NCI-H526 (cell line): Measurements from ENCODE around the gene ARHGAP28.
"Not testable (repeated sequence)": the region's sequence is repeated elsewhere in the genome, so short reads cannot be mapped to it uniquely, and the experiment has no call there.

Experiments used
- DNase-seq, 2 experiments: peaks; one replicate each; lab custom pipeline; 2025; lab: John Stamatoyannopoulos, UW

ARHGAP28 gene

DNA sequence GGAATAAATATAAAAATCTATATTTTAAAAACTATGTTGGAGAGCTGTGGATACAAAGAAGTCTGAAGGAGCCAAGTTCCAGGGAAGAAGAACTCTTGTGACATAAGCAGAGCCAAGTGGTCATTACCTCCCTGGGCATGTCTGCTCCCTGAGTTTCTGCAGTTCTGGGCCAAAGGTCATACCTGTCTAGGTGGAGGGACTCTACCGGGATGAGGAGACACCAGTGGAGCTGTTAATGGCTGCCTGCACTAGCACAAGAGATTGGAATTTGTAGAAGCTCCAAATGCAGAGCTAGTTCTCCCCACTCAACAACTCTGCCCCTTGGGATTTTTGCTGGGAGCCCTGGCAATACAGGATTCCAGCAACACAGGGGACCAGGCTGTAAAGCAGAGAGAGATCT is 89.8 kb downstream of the ARHGAP28 start:
- no peak for DNase-seq

DNA sequence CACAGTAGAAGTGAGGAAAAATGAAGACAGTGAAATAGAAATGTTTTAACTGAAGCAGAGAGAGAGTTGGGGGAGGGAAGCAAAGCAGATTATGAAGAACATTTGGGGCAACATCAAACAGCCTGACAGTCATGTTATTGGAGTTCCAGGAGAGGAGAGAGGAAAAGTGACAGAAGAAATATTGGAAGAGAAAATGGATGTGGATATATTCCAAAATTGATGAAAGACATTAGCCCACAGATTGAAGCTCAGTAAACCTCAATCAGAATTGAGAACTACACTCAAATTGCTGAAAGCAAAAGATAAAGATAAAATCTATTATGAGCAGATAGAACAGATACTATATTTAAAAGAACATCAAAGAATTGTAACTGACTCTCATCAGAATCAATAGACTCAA is 90.8 kb downstream of the ARHGAP28 start:
- no peak for DNase-seq

DNA sequence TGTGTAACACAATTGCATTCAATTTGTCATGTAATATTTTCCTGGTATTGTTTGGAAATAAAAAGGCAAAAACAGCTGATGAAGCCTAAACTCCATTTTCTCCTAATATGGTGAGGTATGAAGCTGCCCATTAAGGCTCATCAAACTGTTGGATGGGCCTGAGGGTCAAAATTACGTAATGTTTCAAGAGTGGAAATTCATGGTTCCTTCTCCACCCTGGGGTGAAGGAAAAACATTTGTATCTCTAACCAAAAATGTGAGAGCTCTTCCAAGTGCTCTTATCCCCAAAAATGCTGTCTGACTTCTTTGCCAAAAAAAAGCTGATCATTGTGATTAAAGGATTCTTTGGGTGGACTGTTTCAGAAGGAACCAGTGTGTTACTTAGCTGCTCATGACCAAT is 91.8 kb downstream of the ARHGAP28 start:
- DNase-seq, result no peak

DNA sequence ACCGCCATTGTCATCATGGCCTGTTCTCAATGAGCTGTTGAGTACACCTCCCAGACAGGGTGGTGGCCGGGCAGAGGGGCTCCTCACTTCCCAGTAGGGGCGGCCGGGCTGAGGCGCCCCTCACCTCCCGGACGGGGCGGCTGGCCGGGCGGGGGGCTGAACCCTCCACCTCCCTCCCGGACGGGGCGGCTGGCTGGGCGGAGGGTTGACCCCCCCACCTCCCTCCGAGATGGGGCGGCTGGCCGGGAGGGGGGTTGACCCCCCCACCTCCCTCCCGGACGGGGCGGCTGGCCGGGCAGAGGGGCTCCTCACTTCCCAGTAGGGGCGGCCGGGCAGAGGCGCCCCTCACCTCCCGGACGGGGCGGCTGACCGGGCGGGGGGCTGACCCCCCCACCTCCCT is 97.6 kb downstream of the ARHGAP28 start:
- DNase-seq, result not testable (repeated sequence)

DNA sequence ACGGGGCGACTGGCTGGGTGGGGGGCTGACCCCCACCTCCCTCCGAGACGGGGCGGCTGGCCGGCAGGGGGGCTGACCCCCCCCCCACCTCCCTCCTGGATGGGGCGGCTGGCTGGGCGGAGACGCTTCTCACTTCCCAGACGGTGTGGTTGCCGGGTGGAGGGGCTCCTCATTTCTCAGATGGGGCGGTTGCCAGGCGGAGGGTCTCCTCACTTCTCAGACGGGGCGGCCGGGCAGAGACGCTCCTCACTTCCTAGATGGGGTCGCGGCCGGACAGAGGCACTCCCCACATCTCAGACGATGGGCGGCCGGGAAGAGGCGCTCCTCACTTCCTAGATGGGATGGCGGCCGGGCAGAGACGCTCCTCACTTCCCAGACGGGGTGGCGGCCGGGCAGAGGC is 98.0 kb downstream of the ARHGAP28 start:
- not testable (repeated sequence) for DNase-seq

DNA sequence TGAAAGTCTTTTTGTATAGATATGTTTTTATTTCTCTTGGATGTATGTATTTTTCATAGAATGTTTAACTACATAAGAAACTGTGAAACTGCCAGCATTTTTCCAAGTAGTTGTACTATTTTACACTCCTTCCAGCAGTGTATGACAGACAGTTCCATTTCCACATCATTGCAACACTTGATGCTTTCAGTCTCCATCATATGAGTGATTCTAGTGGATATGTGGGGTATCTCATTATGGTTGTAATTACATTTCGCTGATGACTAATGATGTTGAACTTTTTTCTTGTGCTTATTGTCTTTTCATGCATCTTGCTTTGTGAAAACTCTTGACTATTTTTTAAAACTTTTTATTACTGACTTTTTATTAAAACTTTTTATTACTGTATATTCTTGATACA is 101.4 kb downstream of the ARHGAP28 start:
- no peak for DNase-seq

DNA sequence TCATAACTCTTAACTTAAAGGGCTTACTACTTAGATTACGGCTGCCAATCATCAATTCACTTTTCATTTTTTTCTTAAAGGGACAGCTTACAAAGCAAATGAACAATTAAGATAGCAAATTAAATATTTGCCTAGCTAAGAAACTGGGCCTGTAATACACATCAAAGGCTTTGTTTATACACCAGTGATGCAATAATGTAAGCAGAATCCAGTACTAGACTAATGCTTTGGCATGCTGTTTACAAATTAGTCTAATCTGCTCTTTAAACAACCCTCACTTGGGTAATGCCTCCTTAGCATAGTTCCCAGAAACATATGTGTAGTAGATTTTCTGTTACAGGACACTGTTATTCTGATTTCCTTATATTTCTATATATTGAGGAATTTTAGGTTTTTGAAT is 105.8 kb downstream of the ARHGAP28 start:
- no peak for DNase-seq

DNA sequence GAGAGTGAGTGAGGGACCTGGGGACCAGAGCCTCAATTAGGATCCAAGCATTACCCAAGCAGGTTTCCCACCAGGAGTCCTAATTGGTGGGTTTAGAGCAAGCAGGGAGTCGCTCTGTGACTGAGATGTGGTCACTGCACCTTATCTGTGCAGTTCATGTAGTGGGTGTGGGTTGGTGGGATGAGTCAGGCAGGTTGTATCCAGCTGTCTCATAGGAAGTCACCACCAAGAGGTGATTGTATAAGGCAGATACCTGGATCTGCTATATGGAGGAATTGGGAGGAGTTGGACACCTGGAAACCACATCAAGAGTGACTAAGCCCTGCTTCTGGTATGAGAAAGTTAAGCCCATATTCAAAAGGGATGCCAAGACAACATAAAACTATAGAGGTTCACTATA is 106.8 kb downstream of the ARHGAP28 start:
- DNase-seq, result no peak

DNA sequence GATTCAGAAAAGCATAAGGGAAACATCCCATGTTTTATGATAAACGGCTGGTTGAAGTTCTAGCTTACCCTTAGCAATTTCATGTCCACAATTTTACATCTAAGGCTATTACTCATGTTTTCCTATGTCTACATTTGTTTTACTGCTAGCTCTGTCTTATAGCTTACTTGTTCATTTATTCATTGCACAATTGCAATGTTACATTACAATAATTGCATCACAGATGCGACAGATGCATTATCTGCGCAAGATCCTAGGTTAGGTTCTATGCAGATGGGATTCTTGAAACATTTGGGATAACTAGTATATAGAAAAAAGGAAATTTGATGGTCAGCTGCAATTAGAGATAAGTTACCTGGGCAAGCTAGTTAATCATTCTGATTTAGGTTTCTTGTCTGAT is 108.4 kb downstream of the ARHGAP28 start:
- no peak for DNase-seq

DNA sequence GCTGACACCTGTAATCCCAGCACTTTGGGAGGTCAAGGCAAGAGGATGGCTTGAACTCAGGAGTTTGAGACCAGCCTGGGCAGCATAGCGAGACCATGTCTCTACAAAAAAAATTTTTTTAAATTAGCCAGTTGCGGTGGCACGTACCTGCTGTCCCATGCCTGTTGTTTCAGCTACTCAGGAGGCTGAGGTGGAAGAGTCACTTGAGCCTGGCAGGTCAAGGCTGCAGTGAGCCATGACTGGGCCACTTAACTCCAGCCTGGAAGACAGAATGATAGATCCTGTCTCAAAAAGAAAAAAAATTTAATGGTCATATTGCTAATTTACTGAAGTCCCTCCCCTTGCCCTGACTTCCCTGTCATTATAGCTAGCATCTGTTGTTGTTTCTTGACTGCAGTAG is 112.6 kb downstream of the ARHGAP28 start:
- no peak for DNase-seq

DNA sequence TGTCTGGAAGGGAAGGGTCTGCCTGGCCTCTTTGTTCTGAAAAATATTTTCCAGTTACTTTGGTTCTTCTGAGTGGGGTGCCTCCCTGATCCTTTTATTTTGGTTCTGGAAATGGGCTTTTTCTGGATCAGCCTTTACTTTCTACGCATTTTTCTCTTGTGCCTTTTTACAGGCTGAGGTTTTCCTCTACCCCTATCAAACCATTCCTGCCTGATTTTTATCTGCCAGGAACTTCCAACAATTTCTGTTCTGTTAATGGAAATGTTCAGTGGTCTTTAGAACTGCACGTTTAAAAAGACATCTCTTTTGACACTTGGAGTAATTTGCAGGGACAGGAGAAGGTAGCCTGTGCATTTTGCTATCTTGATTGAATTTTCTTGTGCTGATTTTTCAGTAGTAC is 113.8 kb downstream of the ARHGAP28 start:
- DNase-seq, result no peak

DNA sequence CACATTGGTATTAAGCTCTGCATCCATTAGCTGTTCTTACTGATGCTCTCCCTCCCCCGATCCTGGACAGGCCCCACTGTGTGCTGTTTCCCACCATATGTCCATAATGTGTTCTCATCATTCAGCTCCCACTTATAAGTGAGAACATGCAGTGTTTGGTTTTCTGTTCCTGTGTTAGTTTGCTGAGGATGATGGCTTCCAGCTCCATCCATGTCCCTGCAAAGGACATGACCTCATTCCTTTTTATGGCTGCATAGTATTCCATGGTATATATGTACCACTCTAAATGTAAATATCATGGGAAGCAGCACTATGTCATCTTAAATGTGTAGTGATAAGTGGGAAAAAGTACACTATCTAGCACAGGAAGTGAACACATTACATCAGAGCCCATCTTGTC is 116.0 kb downstream of the ARHGAP28 start:
- DNase-seq, result not testable (repeated sequence)

DNA sequence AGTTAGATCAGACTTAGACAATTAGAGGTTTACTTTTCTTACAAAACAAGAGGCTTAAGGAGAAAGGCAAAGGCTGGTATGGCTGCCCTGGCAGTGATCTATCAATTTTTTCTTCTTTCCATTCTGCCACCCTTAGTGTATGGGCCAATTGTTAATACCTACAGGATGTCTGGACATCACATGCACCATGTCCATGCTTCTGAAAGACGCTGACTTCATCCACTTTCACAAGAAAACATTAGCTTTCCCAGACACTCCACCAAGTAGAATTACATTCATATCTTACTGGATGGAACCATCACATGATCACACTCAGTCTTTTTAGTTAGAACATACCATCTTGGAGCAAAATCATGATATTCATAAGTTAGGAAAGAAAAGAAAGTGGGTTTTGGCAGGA is 120.9 kb downstream of the ARHGAP28 start:
- DNase-seq, result no peak

DNA sequence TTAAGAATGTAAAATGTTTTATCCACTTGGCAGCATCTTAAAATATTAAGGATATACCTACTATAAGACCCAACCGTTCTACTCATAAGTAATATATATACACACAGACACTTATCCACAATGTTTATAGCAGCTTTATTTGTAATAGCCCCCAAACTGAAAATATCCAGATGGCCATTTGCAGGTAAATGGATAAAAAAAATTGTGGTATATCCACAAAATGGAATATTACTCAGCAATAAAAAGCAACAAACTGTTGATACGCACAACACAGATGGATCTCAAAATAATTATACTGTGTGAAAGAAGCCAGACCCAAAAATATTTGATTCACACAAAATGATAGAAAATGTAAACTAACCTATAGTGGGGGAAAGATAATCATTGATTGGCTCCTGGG is 122.0 kb downstream of the ARHGAP28 start:
- DNase-seq, result no peak

DNA sequence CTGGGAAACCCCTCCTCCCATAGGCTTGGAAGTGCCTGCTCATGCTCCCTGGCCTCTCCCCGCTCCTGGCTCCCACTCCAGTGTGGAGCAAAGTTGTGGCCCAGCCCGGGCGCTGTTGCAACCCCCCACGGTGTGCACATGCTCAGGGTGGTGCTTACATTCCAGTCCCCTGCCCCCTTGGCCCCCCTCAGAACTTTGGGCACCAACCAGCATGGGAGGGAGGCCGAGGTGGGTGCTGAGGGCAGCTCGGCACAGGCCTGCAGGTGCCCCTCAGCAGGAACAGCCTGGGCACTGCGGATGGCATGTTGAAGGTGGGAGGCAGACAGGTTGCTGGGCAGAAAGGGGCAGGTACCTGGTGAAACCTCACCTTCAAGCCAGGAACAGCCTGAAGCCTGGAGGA is 125.3 kb downstream of the ARHGAP28 start:
- no peak for DNase-seq

DNA sequence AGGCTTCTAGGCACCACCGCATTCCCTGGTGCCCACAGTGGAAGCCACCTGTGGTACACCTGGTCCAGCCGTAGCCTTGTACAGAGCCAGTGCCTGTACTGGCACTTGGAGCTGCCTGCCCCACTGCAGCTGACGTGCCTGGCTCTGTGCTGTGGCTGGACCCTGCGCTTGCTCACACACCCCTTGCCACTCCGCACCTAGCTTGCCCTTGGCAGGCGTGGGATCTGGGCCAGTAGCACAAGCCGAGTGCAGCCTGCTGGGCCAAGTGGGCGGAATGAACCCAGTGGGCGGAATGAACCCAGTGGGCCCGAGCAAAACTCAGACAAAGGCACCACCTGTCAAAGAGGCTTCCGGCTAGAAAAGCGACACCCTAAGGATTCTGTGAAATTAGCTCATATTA is 126.3 kb downstream of the ARHGAP28 start:
- DNase-seq, result no peak

DNA sequence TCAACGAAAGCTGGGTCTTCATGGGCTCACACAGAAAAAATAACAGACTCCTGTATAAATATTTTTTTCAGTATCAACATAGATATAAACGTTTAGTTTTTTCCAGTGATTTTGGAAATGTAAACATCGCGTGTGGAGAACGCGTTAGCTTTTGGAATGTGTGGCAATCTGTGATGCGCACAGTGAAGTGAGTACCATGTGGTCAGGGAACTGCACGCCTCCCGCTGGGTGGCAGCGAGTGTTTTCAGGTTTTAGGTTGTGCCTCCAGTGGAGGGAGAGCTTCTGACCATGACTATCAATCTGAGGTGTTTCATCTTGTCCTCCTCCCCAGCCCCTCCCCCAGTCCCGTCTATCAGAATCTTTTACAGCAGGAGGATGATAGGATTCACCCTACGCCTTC is 127.8 kb downstream of the ARHGAP28 start:
- DNase-seq, result no peak

DNA sequence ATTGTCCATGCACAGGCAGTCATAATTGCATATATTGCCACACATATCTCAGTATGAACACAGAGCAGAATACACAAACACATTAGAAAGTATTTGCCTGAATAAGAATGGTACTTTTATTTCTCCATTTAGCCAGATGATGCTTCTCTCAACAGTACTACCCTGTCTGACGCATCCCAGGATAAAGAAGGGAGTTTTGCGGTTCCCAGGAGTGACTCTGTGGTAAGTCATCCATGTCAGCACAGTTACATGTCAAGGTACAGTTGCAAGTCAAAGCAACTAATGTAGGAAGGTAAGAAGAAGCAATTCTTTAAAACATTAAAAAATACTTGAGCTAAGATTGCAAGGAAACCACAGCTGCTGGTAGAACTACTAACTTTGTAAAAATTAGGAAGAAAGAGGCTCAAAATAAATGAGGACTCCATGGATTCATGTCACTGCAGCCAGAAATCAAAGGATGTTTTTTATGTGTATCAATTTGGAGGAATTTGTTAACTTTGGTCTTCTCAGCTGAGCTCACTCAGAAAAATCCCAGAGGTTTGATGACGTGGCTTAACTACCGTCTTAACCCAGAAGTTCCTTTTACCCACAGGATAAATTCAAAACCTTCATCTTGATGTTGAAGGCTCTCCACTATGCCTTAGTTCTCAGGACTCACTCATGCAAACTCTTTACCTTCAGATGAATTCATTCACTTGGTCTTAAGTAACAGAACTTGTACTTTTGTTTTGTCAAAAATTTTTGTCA is 130.3 kb downstream of the ARHGAP28 start:
- no peak for DNase-seq

DNA sequence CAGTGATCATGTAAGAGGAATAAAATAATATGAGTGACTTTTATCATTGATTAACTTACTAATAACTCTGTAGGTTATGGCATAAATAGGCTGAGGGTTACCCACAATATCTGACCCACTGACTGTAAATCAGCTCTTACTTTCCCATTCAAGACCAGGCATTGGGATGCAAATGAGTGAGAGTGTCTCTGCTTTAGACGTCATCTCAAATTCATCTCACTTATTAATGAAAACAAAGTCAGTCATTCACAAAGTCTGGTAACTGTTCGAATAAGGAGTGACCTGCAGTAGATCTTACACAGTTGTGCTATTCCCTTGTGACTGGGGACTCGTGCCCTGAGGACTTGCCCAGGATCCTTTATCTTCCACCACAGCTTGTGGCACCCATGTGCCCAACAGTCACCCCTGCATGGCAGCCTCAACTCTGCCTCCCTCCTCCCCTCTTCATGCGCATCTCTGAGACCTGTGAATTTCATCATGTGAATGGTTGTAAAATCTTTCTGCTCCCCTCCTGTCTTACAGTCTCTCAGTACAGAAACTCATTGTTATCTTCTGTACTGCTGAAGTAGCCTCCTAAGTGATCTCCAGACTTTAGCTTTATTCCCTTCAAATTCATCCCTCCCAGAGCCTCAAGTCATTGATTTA is 131.4 kb downstream of the ARHGAP28 start:
- DNase-seq, result no peak

DNA sequence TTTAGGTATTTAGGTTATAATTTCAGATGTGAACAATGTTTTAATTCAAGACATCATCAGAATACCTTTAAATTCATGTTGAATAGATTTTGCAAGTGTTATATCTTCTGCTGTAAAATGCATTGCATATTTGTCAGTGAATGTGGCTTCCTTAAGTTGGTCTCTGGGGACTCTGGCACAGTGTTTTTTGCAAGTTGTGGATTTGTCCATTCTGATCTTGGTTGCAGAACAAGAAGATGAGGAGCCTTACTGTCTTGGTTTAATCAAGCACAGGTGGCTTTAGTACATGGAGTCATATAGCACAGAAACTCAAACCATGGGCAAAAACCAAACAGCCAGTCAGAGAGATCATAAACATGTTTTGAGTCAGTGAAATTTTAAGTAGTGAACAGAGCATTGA is 135.7 kb downstream of the ARHGAP28 start:
- DNase-seq, result no peak

DNA sequence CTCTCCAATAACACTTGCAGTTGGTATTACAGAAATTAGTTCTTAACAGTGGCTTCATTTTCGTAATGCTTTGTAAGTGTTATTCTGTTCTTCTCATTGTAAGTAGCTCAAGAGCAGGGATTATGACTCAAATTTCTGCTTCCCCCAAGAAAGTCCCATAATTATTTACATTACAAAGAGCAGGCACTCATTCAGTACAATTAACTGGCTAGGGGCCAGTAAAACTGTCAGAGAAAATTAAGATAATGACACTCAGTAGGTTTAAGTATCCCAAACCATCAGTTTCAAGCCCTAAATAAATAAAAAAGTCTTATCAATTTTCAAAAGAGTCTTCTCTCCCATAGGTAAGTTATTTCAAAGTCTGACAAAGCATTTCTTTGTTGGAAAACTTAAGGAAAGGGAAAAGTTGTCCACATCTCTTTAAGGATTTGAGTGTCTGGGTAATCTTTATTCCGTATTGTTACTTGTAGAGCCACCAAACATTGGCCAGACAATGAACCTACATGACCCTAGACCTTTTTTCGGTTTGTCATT is 137.1 kb downstream of the ARHGAP28 start:
- no peak for DNase-seq

DNA sequence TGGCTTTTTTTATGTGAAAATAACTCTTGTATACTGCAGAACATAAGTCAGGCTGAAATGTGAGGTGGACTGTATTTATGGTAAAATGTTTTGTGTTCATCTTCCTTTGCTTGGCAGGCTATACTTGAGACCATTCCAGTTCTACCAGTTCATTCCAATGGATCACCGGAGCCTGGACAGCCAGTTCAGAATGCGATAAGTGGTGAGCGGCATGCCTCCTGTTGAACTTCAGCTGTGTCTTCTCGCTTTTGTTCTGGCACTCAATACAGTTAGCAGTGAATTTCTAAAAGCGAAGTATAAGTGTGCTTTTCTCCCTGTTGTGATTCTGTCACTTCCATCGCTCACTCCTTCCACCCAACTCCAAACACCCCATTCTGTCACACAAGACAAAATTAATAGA is 138.5 kb downstream of the ARHGAP28 start:
- no peak for DNase-seq

DNA sequence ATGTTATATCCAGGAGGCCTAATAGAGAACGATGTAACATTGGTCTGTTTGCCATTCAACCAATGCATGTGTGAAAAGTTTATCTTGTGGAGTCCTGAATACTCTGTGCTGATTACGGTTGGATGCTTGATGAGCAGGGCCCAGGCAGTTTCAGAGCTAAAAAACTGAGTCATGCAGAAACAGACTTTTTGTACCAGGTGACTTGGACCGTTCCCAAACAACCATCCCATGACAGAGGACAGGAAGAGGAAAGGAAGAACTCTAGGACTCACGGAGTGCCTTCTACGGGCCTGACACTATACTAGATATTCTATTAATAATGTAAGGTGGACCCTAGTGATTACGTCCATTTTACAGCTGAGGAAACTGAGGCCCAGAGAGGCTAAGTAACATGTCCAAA is 142.1 kb downstream of the ARHGAP28 start:
- DNase-seq, result no peak
